ENCODE data around the gene CHST14.

- TF ChIP-seq, protein P1, sequence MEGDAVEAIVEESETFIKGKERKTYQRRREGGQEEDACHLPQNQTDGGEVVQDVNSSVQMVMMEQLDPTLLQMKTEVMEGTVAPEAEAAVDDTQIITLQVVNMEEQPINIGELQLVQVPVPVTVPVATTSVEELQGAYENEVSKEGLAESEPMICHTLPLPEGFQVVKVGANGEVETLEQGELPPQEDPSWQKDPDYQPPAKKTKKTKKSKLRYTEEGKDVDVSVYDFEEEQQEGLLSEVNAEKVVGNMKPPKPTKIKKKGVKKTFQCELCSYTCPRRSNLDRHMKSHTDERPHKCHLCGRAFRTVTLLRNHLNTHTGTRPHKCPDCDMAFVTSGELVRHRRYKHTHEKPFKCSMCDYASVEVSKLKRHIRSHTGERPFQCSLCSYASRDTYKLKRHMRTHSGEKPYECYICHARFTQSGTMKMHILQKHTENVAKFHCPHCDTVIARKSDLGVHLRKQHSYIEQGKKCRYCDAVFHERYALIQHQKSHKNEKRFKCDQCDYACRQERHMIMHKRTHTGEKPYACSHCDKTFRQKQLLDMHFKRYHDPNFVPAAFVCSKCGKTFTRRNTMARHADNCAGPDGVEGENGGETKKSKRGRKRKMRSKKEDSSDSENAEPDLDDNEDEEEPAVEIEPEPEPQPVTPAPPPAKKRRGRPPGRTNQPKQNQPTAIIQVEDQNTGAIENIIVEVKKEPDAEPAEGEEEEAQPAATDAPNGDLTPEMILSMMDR (IDR thresholded peaks at IDR 0.05 in 8 of 11, conservative IDR thresholded peaks at IDR 0.05 in 3 of 11) = no peak
- no peak for TF ChIP-seq POLR2A (IDR thresholded peaks at IDR 0.05)
These were observed 39.4 kb downstream of the CHST14 start for GRCh38 chr15:40510201-40510600.
